ENCODE measurements around the gene ORC3.

Gene ORC3

DNA sequence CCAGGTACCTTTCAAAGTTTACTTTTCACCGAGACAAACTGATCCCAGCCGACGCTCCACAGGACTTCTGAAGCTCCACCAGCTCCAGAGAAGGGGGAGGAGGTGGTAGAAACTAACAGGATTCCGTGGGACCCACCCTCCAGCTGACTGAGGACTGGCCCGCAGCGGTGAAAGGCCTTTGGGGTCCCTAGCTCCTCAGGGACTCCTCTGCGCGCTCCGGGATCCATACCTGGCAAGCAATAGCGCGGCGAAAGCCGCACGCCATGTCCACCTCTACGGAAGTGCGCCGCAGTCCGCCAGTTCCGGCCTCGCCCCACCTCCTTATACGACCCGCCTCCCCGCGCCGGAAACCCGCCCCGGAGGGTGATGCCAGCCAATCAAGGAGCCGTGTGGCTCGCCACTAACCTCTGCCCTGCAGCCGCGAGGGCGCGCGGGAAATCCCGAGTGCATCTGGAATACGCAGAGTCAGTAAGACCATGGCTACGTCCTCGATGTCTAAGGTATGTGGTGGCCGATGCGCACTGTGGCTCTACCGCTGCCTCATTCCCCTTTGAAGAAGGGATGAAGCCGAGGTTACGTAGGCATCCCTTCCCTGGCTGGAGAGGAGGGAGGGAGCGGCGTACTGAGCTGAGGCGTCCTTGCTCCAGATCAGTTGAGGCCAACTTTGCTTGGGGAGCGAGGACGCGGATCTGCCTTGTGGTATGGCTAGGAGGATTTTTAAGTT is at the start of gene ORC3, which contains the start of gene RARS2:
TSS of gene ORC3 (plus strand) at position 443 of the 724 bp plus-strand sequence. CDS start at position 477, 34 bp downstream.
TSS of gene RARS2 (minus strand) at position 295 of the 724 bp plus-strand sequence. CDS start at position 265, 30 bp downstream.
- peak; percentile 96 for DNase-seq

DNA sequence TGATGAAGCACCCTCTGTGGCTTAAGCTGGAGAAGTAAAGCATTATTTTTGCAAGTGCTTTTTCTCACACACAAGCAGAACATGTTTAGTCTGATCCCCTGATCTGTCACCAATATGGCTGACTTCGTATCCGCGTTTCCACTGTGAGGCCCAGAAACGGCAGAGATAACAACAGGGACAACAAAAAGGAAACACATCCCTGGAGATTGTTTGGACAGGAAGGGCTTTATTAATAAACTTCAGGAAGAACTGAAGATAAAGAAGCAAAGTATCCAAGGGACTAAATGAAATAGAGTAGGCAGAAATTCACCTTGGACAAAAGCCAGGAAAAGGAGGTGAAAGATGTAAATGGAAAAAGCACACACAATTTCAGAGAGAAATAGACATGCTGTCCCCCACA is 49.4 kb upstream of the ORC3 start:
- no peak for DNase-seq

DNA sequence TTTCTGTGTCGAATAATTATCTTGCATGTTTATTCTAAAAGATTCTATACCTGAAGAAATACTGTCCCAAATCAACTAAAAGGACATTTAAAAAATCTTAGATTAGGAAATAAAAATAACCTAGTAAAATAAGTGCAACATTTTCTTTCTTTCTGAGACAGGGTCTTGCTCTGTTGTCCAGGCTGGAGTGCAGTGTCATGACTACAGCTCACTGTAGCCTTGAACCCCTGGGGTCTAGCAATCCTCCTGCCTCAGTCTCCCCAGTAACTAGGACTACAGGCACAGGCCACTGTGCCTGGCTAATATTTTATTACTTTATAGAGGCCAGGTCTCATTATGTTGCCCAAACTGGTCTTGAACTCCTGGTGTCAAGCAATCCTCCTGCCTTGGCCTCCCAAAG is 48.9 kb upstream of the ORC3 start:
- DNase-seq: no peak

DNA sequence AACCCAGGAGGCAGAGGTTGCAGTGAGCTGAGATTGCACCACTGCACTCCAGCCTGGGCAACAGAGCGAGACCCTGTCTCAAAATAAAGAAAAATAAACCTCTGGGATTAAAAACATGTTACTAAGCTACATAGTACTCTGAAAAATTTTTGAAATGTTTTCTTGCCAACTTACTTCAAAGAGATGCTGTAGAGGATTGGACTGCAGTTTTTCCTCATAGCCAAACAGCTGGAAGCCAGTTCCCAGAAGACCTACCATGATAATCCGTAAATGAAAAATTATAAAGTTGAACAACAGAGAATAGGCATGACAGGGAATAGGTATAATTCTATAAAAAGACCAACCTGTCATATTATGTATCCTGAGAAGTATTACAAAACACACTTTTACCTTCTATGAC is 48.2 kb upstream of the ORC3 start:
- DNase-seq: no peak

DNA sequence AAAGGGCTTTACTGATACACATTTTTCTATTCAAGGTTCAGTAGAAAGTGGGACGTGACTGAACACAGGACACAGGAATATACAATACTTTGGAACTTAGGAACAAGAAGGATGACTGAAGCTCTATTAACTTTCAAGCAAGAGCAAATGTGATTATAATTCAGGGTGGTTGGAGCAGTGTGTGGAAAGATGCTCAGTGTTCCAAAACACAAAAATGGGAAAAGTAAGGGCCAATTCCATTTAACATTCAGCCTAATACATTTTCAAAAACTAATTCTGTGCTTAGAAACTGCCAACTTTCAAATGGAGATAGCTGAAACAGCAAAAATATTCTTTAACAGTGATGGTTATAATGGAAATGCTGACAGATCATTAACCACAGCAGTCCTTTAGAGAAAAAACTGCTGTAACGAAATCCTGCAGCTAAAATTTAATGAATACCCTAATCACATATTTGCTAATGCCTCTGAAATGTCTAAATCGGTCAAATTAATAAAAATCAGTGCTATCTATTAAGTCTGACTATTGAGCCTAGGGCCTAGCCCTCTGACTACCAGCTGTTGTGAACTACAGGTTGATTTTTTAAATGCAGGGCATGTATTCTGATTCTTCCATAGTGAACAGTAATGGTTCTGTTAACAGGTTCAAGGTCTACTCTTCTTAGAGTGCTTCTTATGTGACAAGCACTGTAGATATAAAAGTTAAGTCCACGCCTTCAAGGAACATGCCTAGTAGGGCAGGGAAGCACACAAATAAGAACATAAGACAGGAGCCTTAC is 46.0 kb upstream of the ORC3 start:
- DNase-seq: no peak

DNA sequence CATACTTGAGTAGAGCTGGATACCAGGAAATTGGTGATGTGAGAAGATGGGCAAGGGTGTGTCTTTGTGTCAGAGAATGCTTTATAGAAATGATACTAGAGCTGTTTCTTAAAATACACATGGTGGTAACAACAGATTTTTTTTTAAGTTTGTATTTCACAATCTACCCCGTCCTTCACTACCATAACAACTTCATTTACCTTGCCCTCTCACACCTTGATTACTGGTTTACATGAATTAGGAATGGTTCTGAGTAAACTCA is 45.5 kb upstream of the ORC3 start:
- no peak for DNase-seq

DNA sequence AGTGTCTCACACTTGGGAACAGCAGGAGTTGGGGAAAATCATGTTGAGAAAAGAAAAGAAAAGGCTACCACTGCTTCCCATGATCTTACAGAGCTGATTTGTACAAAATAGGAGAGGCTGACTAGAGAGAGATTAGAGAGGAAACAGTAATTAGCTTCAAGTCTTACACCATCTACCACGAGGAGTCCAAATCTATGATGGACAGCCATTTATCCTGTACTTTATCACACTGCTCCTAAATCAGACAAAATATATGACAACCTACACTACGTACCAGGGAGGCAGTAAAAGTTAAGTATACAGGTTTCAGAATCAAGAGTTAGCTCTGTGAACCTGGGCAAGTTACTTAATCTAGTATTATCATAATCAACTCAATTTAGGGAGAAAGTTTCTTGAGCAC is 38.1 kb upstream of the ORC3 start:
- no peak for DNase-seq

DNA sequence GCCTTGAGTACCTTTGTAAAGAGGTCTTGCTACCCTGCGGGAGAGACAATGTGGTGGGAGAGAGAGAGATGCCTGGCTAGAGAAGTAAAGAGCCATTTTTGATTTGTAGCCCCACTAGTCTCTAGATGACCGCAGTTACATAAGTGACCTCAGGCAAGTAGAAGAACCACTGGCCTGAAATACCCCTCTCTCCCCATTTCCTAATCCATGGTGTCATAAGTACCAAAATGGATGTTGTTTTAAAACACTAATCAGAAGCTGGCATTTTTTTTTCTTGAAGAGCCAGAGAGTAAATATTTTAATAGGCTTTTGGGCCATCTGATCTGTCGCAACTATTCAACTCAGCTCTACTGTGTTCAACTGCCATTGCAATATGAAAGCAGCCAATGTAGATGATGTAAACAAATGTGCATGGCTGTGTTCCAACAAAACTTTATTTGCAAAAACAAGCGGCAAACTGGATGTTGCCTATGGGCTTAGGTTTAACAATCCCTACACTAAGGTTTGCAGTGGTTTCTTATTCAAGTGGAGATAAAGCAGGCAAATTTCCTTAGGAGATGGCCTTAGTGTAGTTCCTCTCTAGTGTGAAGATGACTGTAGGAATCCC is 36.7 kb upstream of the ORC3 start:
- DNase-seq: no peak

DNA sequence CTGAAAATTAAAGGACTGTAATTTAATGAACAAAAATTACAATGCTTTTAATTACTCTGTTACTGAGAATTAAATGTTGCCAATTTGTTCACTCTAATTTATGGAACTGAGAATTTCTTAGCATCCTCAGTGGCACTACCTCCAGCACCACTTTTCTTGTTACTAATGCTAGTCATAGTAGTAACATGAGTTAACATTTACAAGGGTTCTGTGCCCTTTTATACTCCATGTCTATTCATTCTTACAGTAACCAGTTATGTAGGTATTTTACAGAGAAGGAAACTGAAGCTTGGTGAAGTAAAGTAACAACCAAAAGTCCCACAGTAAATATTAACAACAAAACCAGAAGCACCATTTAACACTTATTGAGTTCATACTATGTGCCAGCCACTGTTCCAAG is 34.4 kb upstream of the ORC3 start:
- no peak for DNase-seq

DNA sequence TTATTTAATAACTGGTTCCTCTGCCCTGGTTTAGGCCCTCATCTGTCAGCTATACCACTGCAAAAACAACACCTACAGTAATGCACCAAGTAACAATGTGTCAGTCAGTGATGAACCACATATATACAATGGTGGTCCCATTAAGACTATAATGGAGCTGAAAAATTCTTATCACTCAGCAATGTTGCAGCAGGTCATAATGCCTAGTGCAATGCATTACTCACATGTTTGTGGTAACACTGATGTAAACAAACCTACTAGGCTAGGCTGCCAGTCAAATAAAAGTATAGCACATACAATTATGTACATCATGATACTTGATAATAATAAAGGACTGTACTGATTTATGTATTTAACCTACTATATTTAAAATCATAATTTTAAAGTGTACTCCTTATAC is 31.5 kb upstream of the ORC3 start:
- no peak for DNase-seq

DNA sequence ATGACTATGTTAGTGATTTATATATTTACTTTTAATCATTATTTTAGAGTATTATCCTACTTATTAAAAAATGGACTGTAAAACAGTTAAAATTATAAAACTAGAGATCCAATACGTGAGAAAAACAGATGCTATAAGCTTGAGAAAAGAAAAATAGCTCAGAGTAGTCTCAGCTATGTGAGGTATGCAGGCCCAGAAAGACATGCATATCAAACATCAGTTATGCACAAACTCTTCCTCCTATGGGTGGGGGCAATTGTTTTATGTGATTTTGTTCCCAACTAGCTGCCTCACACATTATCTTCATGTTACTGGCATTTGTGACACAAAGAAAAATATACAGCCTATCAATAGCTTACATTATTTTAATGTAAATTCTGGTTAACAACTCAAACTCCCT is 28.9 kb upstream of the ORC3 start:
- DNase-seq: no peak

DNA sequence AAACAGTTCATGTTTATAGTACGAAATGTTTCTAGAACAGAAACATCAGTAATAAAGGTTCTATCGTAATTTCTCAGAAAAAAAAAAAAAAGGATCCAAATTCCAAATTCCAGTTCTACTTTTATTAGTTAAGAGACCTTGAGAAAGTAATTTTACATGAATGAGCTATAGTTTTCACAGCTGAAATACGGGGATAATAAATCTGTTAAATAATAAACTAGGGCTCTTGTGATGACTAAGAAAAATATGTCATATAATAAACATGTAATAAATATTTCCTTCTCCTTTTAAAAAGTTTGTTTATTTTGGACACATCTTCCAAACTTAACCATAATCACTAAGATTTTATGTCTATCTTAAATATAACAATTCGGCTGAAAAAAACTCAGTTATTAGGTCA is 17.9 kb upstream of the ORC3 start:
- DNase-seq: no peak

DNA sequence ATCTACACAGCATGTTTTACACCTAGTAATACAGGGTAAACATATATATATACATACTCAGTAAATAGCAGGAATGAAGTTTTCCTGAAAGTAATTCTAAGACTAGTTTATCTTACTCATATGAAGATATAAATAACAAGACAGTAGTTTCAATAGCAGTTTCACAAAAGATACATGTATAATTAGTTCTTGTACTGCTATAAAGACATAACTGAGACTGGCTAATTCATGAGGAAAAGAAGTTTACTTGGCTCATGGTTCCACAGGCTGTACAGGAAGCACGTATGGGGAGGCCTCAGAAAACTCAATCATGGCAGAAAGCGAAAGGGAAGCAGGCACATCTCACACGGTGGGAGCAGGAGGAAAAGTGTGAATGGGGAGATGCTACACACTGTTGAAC is 17.1 kb upstream of the ORC3 start:
- no peak for DNase-seq

DNA sequence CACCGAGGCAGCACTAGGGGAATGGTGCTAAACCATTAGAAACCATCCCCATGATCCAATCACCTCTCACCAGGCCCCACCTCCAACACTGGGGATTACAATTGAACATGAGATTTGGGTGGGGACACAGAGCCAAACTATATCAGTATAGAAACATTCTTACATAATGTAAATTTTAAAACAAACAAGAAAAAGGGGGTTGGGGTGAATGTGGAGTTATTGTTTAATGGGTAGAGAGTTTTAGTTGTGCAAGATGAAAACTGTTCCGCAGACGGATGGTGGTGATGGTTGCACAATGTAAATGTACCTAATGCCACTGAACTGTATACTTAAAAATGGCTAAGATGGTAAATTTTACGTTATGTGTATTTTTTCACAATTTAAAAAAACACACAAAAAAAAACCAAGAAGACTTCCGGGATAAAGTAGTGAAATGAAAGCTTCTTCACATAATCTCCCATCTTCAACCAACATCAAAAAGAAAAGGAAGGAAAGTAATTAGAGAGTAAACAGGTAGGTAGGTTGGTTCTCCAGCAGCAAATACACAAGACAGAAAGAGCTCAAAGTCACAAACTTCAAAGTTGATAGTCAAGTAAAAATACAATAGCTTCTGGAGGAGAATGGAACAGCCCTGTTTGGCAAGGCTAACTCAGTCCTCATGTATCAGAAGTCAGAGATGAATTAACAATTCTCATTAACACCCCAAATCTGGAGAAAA is 16.5 kb upstream of the ORC3 start:
- no peak for DNase-seq

DNA sequence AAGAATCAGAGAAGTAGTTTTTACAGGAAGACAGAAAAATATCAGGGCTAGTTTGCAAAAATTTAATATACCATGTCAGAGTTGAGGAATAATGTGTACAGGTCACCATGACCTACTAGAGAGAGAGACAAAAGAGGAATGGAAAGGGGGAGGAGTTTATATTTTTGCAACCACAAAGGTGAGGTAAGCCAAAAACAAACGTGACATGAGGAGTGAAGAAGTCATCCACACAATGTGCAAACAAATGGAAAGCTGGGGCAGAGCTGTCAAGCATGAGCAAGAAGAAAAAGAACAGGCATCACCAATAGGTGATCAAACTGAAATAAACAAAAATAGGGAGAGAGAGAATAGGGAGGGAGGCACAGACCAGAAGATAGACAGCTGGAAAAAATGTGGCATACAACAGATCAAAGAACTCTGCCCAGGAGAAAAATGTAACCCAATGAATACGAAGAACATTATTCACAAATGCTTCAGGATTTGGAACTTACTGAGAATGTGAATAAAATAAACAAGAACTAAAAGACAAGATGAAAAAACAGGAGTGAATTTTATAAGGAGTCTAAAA is 15.6 kb upstream of the ORC3 start:
- DNase-seq: no peak

DNA sequence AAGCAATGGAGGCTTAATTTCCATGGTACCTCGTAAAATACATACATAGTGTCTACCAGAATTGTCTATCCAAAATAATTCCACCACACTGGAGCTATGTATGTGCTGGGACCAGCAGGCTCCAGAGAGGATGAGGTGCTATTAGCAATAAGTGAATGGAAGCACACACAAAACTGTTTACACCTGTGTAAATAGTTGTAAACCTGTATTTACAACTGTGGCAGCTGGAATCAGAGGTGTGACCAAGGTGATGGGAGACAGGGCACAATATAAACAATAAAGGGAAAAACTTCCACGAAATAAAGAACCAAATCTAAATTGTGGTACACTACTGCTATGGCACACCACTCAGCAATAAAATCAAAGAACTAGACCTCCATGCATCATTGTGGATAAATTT is 14.5 kb upstream of the ORC3 start:
- no peak for DNase-seq

DNA sequence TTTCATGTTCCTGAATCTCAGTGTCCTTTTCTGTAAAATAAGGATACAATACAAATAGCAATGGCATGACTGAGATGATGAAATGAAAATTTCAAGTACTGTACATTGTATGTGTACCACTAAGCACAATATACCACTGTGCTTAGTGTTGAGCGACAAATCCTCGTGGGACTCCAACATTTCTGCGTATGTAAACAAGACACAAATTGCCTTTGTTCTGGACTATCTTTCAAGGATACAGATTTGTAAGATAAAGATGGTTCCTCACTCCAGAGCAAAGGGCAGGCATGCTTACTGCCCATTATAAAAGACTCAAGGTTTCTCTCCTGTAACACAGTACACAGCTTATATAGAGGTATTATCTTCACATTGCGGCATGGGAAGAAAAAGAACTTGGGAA is 6.1 kb upstream of the ORC3 start:
- DNase-seq: no peak

DNA sequence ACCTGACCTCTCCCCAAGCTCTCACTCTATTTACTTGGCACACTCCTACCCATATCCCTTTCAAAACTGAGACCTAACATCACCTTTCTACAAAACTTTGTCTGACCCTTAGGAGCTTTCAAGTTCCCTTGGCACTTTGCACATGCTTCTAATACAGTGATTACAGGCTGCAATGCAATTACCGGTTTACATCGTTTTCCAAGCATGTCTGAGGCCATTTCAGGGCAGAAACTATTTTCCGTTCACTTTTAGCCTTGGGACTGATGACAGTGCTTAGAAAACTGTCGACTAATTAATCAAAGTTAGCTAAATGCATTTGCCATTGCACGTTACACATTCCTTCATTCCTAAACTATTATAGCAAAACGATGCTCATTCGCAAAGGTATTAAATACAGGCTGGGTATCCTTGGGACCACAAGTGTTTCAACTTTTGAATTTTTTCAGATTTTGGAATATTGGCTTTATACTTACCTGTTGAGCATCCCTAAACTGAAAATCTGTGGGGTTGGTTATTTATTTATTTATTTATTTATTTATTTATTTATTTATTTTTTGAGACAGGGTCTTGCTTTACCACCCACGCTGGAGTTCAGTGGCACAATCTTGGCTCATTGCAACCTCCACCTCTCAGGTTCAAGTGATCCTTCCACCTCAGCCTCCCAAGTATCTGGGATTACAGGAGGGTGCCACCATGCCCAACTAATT is 3.4 kb upstream of the ORC3 start:
- DNase-seq: no peak

DNA sequence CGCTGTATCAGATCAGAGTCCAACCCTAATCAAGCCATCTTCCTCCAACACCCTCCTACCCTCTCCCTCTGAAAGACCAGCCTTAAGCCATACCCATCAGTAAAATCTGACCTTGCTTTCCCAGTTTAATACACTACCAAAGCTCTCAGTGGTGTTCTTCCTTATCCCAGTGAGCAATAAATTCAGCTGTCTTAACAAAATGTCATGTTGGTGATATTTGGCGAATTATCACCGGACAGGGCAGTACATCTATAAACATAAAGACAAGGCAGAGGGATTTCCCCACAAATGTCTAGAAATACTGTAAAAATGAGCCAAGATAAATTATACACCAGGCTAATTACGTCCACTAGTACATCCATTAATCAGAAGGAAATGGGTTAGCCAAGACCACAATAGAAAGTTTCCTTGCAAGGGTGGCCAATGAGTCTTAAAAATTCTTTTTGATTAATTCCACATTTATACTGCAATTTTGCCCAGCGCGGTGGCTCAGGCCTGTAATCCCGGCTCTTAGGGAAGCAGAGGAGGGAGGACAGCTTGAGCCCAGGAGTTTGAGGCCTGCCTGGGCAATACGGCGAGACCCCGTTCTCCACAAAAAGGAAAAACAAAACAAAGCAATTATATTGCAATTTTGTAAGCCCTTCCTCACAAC is 1.1 kb upstream of the ORC3 start:
- no peak for DNase-seq

DNA sequence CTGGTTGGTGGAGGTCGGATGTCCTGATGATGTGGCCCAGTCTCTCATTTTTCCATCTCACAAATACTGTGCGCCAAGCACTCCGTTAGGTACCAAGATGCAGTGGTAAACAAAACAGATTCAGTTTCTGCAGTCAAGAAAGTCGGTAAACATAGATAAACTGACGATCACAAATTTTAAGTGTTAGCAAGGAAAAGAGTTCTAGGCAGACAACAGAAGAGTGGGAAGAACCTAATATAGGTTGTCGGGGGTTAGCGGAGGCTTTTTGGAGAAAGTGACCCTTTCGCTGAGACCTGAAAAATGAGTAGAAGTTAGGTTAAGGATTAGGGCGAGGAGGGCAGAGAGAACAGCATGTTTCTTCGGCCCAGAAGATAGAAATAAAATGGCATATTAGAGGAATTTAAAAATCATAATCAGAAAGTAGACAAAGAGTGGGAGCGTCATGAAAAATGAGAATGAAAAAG is 514 bp downstream of the ORC3 start:
- no peak for DNase-seq

DNA sequence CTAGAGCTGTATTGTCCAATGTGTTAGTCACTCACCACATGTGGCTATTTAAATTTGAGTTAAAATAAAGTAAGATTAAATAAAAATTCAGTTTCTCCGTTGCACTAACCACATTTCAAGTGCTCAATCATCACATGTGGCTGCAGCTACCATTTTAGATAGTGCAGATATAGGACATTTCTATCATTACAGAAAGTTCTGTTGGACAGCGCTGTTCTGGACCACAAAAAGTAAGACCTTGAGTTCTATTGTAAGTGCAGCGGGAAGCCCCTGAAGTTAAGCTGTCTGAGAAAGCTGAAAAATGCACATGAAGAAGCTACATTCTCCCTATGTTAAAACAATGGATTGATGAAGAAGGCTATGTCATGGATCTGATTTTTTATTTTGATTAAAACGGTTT is 1.1 kb downstream of the ORC3 start:
- no peak for DNase-seq

DNA sequence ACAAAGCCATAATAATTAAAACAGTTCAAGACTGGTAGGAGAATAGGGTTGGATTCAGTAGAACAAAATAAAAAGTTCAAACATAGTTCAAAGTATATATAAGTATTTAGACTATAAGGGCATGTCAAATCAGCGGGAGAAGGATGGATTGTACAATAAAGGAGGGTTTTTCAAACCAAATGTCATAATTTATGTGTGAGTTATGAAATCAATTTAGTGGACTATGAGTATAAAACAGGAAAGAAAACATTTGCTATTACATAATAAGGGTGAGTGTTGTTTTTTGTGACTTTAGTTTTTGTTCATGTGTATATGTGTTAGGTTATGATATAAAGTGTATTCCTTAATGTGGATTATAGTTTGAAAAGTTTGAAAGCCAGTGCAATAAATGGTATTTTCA is 10.6 kb downstream of the ORC3 start:
- no peak for DNase-seq
